A549 (cell line): ENCODE data around the gene PTTG1IP. TPM values are rescaled to one million over a fixed set of nuclear protein-coding genes. Genes with fewer than 3 reads are reported as not detected.

Experiments
- ATAC-seq, 2 experiments: fragments of 200-7000 bp in 1 of 2; fragments of >200 bp in 1 of 2; cut with Nextera tagmentation in 1 of 2; cut with Tn5 transposase in 1 of 2; 3 replicates each; pipeline versions ENCODE4 v1.8.0 to v1.9.1; 2018 to 2020; ENCODE audit warnings: mild to moderate bottlenecking in 1 of 2, moderate library complexity in 1 of 2
- CTCF ChIA-PET: fragments of 300-600 bp; sonication (Branson Sonifier 250); formaldehyde crosslinking; extraction: SDS; loops from one replicate; lab custom pipeline; 2021; ENCODE audit warnings: antibody characterized with exemption, inconsistent platforms; lab: Yijun Ruan, JAX
- POLR2A ChIA-PET: fragments of 350-600 bp; formaldehyde crosslinking; extraction: SDS; loops from one replicate; lab custom pipeline; 2021; ENCODE audit warnings: antibody characterized with exemption, inconsistent platforms; lab: Yijun Ruan, JAX
- DNase-seq, 2 experiments: peaks; one replicate each; pipeline versions ENCODE4 v3.0.0 to v3.0.0-alpha.2; 2011 to 2016; ENCODE audit warnings: low read depth in 1 of 2, low spot score in 1 of 2
- FAIRE-seq: peaks from 2 replicates; lab custom pipeline; 2011; peaks lifted over from hg19 to GRCh38; lab: Jason Lieb, UNC
- H3K27ac ChIP-seq, 2 experiments: fragments of >200 bp; sonication (Bioruptor Twin); formaldehyde crosslinking; 3 replicates each; pipeline ENCODE4 v1.5.1; 2016 to 2017
- H3K4me1 ChIP-seq: fragments of >200 bp; sonication (Bioruptor Twin); formaldehyde crosslinking; 3 replicates; pipeline ENCODE4 v1.6.1; 2016
- H3K4me2 ChIP-seq: fragments of >200 bp; sonication (Bioruptor Twin); formaldehyde crosslinking; 3 replicates; pipeline ENCODE4 v1.6.1; 2016
- H3K4me3 ChIP-seq: fragments of >200 bp; sonication (Bioruptor Twin); formaldehyde crosslinking; 3 replicates; pipeline ENCODE4 v1.5.1; 2016
- H3K9me3 ChIP-seq: fragments of >200 bp; sonication (Bioruptor Twin); formaldehyde crosslinking; 3 replicates; pipeline ENCODE4 v1.6.1; 2016
- BCL3 ChIP-seq: fragments of >200 bp; sonication (Bioruptor Twin); formaldehyde crosslinking; IDR thresholded peaks from 3 replicates; pipeline ENCODE4 v1.6.1; 2016
- BHLHE40 ChIP-seq: IDR thresholded peaks from 2 replicates; pipeline ENCODE4 v1.6.1; 2012; ENCODE audit warnings: low read depth, low read length, inconsistent platforms
- CBX8 ChIP-seq: fragments of 200-600 bp; sonication (generic); IDR thresholded peaks from 2 replicates; pipeline ENCODE4 v1.6.1; 2016
- CHD2 ChIP-seq: fragments of 150-350 bp; IDR thresholded peaks from 2 replicates; pipeline ENCODE4 v1.6.1; 2014; ENCODE audit warnings: low read length; ENCODE audit not compliant: partially characterized antibody
- CHD4 ChIP-seq: fragments of 200-600 bp; sonication (generic); IDR thresholded peaks from 2 replicates; pipeline ENCODE4 v1.6.1; 2016; ENCODE audit warnings: antibody characterized with exemption, mild to moderate bottlenecking, borderline replicate concordance
- EP300 ChIP-seq, 2 experiments: fragments of >200 bp; sonication (Bioruptor Twin); formaldehyde crosslinking; IDR thresholded peaks; 2 replicates in 1 of 2; 3 replicates in 1 of 2; pipeline ENCODE4 v1.6.1; 2016 to 2017
- FOSB ChIP-seq: fragments of 250-450 bp; sonication (Bioruptor Pico); IDR thresholded peaks from 2 replicates; pipeline ENCODE4 v1.5.0; 2020; ENCODE audit warnings: mild to moderate bottlenecking, moderate library complexity
- FOXS1 ChIP-seq: fragments of 250-450 bp; sonication (Bioruptor Pico); IDR thresholded peaks from 2 replicates; pipeline ENCODE4 v1.5.0; 2020; ENCODE audit warnings: mild to moderate bottlenecking, moderate library complexity
- HOXB13 ChIP-seq: fragments of 250-450 bp; sonication (Bioruptor Pico); IDR thresholded peaks from 2 replicates; pipeline ENCODE4 v1.5.0; 2020; ENCODE audit warnings: low read depth, mild to moderate bottlenecking, moderate library complexity
- JUN ChIP-seq, 2 experiments: fragments of >200 bp; sonication (Bioruptor Twin); formaldehyde crosslinking; IDR thresholded peaks; 2 replicates in 1 of 2; 3 replicates in 1 of 2; pipeline ENCODE4 v1.6.1; 2016 to 2017
- NPAS2 ChIP-seq: fragments of 250-450 bp; sonication (Bioruptor Pico); IDR thresholded peaks from 2 replicates; pipeline ENCODE4 v1.8.0; 2022; ENCODE audit warnings: mild to moderate bottlenecking, moderate library complexity, borderline replicate concordance
- PBX3 ChIP-seq: IDR thresholded peaks from 2 replicates; pipeline ENCODE4 v1.6.1; 2012
- POLR2AphosphoS2 ChIP-seq: conservative IDR thresholded peaks from 2 replicates; pipeline ENCODE4 v1.6.1; 2012; ENCODE audit warnings: low read length, improper control_type of control experiment, inconsistent platforms
- RARB ChIP-seq: fragments of 250-450 bp; sonication (Bioruptor Pico); IDR thresholded peaks from 2 replicates; pipeline ENCODE4 v1.8.0; 2021; ENCODE audit warnings: mild to moderate bottlenecking, moderate library complexity
- RFX5 ChIP-seq: fragments of 450-650 bp; IDR thresholded peaks from 2 replicates; pipeline ENCODE4 v1.7.1; 2014; ENCODE audit warnings: antibody characterized with exemption, mild to moderate bottlenecking, moderate library complexity
- RNF2 ChIP-seq: fragments of 200-600 bp; sonication (generic); IDR thresholded peaks from 2 replicates; pipeline ENCODE4 v1.6.1; 2016; ENCODE audit warnings: low read depth, mild to moderate bottlenecking, antibody characterized with exemption, moderate library complexity, borderline replicate concordance
- SREBF2 ChIP-seq: fragments of 450-650 bp; IDR thresholded peaks from 2 replicates; pipeline ENCODE4 v1.6.1; 2014; ENCODE audit warnings: mild to moderate bottlenecking, moderate library complexity
- TFCP2L1 ChIP-seq: fragments of 250-450 bp; sonication (Bioruptor Pico); IDR thresholded peaks from 2 replicates; pipeline ENCODE4 v1.5.0; 2021; ENCODE audit warnings: mild to moderate bottlenecking
- TP53 ChIP-seq: fragments of 250-450 bp; sonication (Bioruptor Pico); IDR thresholded peaks from 2 replicates; pipeline ENCODE4 v1.5.0; 2021; ENCODE audit warnings: mild to moderate bottlenecking, moderate library complexity
- ZNF302 ChIP-seq: fragments of 250-450 bp; sonication (Bioruptor Pico); IDR thresholded peaks from 2 replicates; pipeline ENCODE4 v1.9.0; 2021; ENCODE audit warnings: inconsistent platforms, mild to moderate bottlenecking, moderate library complexity
- ZSCAN20 ChIP-seq: fragments of 250-450 bp; sonication (Bioruptor Pico); IDR thresholded peaks from 2 replicates; pipeline ENCODE4 v1.8.0; 2022; ENCODE audit warnings: mild to moderate bottlenecking, moderate library complexity
- WGBS: methylation state at CpG from one replicate; pipeline ENCODE4 v1.1.6; 2017; ENCODE audit errors: missing lambda C conversion rate; 5-methylcytosine and 5-hydroxymethylcytosine counted together
- polyA plus RNA-seq, 4 experiments: library from polyadenylated mRNA; depleted of rRNA in 3 of 4; stranded (reverse); fragments of >200 nt; fragmentation: RNase III in 1 of 4; extraction: RNeasy Plus Mini Kit Qiagen cat#74134 plus additional on column Dnase treatment in 1 of 4; gene quantifications; 2 replicates in 3 of 4; 3 replicates in 1 of 4; pipeline ENCODE4 v1.2.3, GENCODE V29; 2011 to 2017

The PTTG1IP gene
- polyA plus RNA-seq, 2 of the 4 experiments (the other 2 are of a cell fraction) = 98.7 to 99.4 TPM

GRCh38 chr21:44815852-44816628 is 57.5 kb downstream of the PTTG1IP start (continued):
- TF ChIP-seq HOXB13 (CRISPR knock-in tag) (no peak), RARB (CRISPR knock-in tag) (no peak), NPAS2 (no peak), POLR2AphosphoS2 (no peak), FOXS1 (CRISPR knock-in tag) (no peak), SREBF2 (no peak), FOSB (CRISPR knock-in tag) (no peak)
- TF ChIP-seq, all 56 proteins: peak for 0

- no peak for ATAC-seq
- no peak for FAIRE-seq
- Histone ChIP-seq H3K27ac (no peak overlapping the region), H3K4me2 (no peak overlapping the region), H3K4me3 (no peak overlapping the region), H3K4me1 (peaks cover 9% of the 10 kb centered on the region; the same call in 2 of the 3 replicates), H3K9me3 (peaks cover 10% of the 10 kb centered on the region)
- ChIA-PET CTCF (interaction anchor here (1.0 to 1.3 kb wide), 3 partner anchors 10 to 22 kb away, joined by 3 to 4 read pairs (median 3); partner anchors contain the start of gene UBE2G2), POLR2A (interaction anchor here (1.0 to 2.4 kb wide), 2 partner anchors 13 to 51 kb away, joined by 3 to 7 read pairs; partner anchors contain the start of gene UBE2G2)
- no peak for DNase-seq
- WGBS = 90% methylated on average over 2 of the region's 8 CpGs
- TF ChIP-seq ZNF302 (CRISPR knock-in tag) = no peak
- TF ChIP-seq PBX3 = no peak
- no peak for TF ChIP-seq ZSCAN20 (CRISPR knock-in tag)
- TF ChIP-seq RARB (CRISPR knock-in tag) = no peak
- no peak for TF ChIP-seq RNF2
- TF ChIP-seq CHD2 = no peak
- TF ChIP-seq CHD4 = no peak
- TF ChIP-seq TP53 = no peak
- no peak for TF ChIP-seq BHLHE40
- TF ChIP-seq BCL3 = no peak
Observed at GRCh38 chr21:44815225-44815624, 58.3 kb downstream of the PTTG1IP start.

GRCh38 chr21:44814498-44815023 is 58.9 kb downstream of the PTTG1IP start:
- ChIA-PET POLR2A (interaction anchor here (2.4 kb wide), 1 partner anchor 13 kb away, joined by 7 read pairs; the partner anchor contains the start of gene UBE2G2), CTCF (interaction anchor here (1.3 kb wide), 1 partner anchor 9 kb away, joined by 4 read pairs; no protein-coding TSS in a partner anchor)
- peaks cover 5% of the 10 kb centered on the region for H3K9me3 ChIP-seq
- DNase-seq (no peak), FAIRE-seq (no peak), ATAC-seq (no peak)
- no peak overlapping the region for H3K4me2 ChIP-seq
- TF ChIP-seq RFX5 (no peak), TFCP2L1 (CRISPR knock-in tag) (no peak), NPAS2 (no peak), CBX8 (no peak), ZSCAN20 (CRISPR knock-in tag) (no peak), JUN (IDR thresholded peaks at IDR 0.05) (no peak), EP300 (IDR thresholded peaks at IDR 0.05) (no peak), FOXS1 (CRISPR knock-in tag) (no peak), PBX3 (no peak), RNF2 (no peak)
- H3K4me3 ChIP-seq = no peak overlapping the region
- H3K27ac ChIP-seq = no peak overlapping the region
- WGBS = 89% methylated on average over 11 of the region's 11 CpGs
- H3K4me1 ChIP-seq = peaks cover 9% of the 10 kb centered on the region; the same call in 2 of the 3 replicates
